H54 (cell line): ENCODE results near the gene RAD51.
"Not testable (repeated sequence)": the region's sequence is repeated elsewhere in the genome, so short reads cannot be mapped to it uniquely, and the experiment has no call there.

Experiments used
- DNase-seq: peaks from one replicate; pipeline ENCODE4 v3.0.0; 2011; ENCODE audit warnings: low spot score, mixed read lengths; ENCODE audit not compliant: insufficient read length
- FAIRE-seq: peaks from 3 replicates; lab custom pipeline; 2011; peaks lifted over from hg19 to GRCh38; lab: Jason Lieb, UNC
- POLR2A ChIP-seq: IDR thresholded peaks from 2 replicates; pipeline ENCODE4 v1.6.1; 2011; ENCODE audit warnings: low read depth, mild to moderate bottlenecking, low read length

Gene RAD51

GRCh38 chr15:40694688-40695468, at the start of gene RAD51:
RAD51 (plus strand) TSS chr15:40695174; CDS start chr15:40698759, 3,585 bp downstream.
- DNase-seq (peak; percentile 93), FAIRE-seq (peak; percentile 71)
- peak; percentile 57 for TF ChIP-seq POLR2A

- DNase-seq: no peak
- no peak for TF ChIP-seq POLR2A
- FAIRE-seq: peak; percentile 52
Observed at GRCh38 chr15:40647523-40647922, 47.5 kb upstream of the RAD51 start.

- no peak for TF ChIP-seq POLR2A
- DNase-seq (no peak), FAIRE-seq (no peak)
Observed at GRCh38 chr15:40650479-40650878, 44.5 kb upstream of the RAD51 start.

- TF ChIP-seq POLR2A: no peak
- no peak for FAIRE-seq
- no peak for DNase-seq
Observed at GRCh38 chr15:40660686-40661085, 34.3 kb upstream of the RAD51 start.

- FAIRE-seq: no peak
- no peak for TF ChIP-seq POLR2A
- DNase-seq: no peak
Observed at GRCh38 chr15:40664909-40665308, 30.1 kb upstream of the RAD51 start.

GRCh38 chr15:40676290-40676689, 18.7 kb upstream of the RAD51 start:
- DNase-seq, FAIRE-seq: not testable (repeated sequence)

- FAIRE-seq, DNase-seq: not testable (repeated sequence)
Observed at GRCh38 chr15:40676906-40677305, 18.1 kb upstream of the RAD51 start.

- no peak for TF ChIP-seq POLR2A
- DNase-seq (no peak), FAIRE-seq (no peak)
Observed at GRCh38 chr15:40680151-40680550, 14.8 kb upstream of the RAD51 start.

- not testable (repeated sequence) for DNase-seq, FAIRE-seq
Observed at GRCh38 chr15:40680959-40681358, 14.0 kb upstream of the RAD51 start.

GRCh38 chr15:40684381-40684780, 10.6 kb upstream of the RAD51 start:
- no peak for FAIRE-seq
- no peak for TF ChIP-seq POLR2A

GRCh38 chr15:40685376-40685775, 9.6 kb upstream of the RAD51 start:
- FAIRE-seq (no peak), DNase-seq (no peak)
- no peak for TF ChIP-seq POLR2A

More at GRCh38 chr15:40684381-40684780, 10.6 kb upstream of the RAD51 start:
- DNase-seq: no peak

GRCh38 chr15:40688932-40689799, 5.8 kb upstream of the RAD51 start:
- DNase-seq (no peak), FAIRE-seq (no peak)
- TF ChIP-seq POLR2A: no peak

GRCh38 chr15:40691737-40692136, 3.2 kb upstream of the RAD51 start:
- DNase-seq (no peak), FAIRE-seq (no peak)
- no peak for TF ChIP-seq POLR2A

- no peak for FAIRE-seq
- no peak for DNase-seq
Observed at GRCh38 chr15:40693904-40694687, 878 bp upstream of the RAD51 start.

More at GRCh38 chr15:40693904-40694687, 878 bp upstream of the RAD51 start:
- no peak for TF ChIP-seq POLR2A
